ENCODE measurements around the gene ANKRD53.

- TF ChIP-seq POLR2AphosphoS5 (IDR thresholded peaks at IDR 0.05; ENCODE audit: low read depth, low read length) = no peak
- no peak for TF ChIP-seq CTCF (IDR thresholded peaks at IDR 0.05)
- TF ChIP-seq EP300 (IDR thresholded peaks at IDR 0.05; ENCODE audit: borderline replicate concordance in 1 of 2, low read depth in 1 of 2, low read length in 1 of 2) = no peak
- no peak for TF ChIP-seq PBX3 (IDR thresholded peaks at IDR 0.05)
- no peak for TF ChIP-seq YY1 (IDR thresholded peaks at IDR 0.05; ENCODE audit: low read depth)
- TF ChIP-seq TEAD4 (IDR thresholded peaks at IDR 0.05; ENCODE audit: borderline replicate concordance, insufficient read depth) = no peak
- no peak for TF ChIP-seq USF2 (IDR thresholded peaks at IDR 0.05; ENCODE audit: borderline replicate concordance, low read depth, low read length)
These were observed 19.7 kb upstream of the ANKRD53 start for GRCh38 chr2:70958759-70959158.
